ENCODE data around the gene NGDN. TPM values are rescaled to one million over a fixed set of nuclear protein-coding genes. Genes with fewer than 3 reads are reported as not detected.

NGDN gene
- total RNA-seq, 1 experiment from 2014 or later, result 42.0 TPM

GRCh38 chr14:23523229-23524016 is 53.9 kb downstream of the NGDN start:
- no peak for DNase-seq (ENCODE audit: low read depth, low spot score)
- H3K79me2 ChIP-seq (ENCODE audit: insufficient read depth, low read length), result no peaks in the 10 kb centered on the region
- TF ChIP-seq MAX (IDR thresholded peaks at IDR 0.05) (no peak), POLR2AphosphoS5 (IDR thresholded peaks at IDR 0.05; ENCODE audit: low read depth, low read length) (no peak), ZNF274 (IDR thresholded peaks at IDR 0.05; ENCODE audit: low read depth, low read length) (no peak), CBX3 (IDR thresholded peaks at IDR 0.05; ENCODE audit: low read depth) (no peak)
- TF ChIP-seq, protein P1, sequence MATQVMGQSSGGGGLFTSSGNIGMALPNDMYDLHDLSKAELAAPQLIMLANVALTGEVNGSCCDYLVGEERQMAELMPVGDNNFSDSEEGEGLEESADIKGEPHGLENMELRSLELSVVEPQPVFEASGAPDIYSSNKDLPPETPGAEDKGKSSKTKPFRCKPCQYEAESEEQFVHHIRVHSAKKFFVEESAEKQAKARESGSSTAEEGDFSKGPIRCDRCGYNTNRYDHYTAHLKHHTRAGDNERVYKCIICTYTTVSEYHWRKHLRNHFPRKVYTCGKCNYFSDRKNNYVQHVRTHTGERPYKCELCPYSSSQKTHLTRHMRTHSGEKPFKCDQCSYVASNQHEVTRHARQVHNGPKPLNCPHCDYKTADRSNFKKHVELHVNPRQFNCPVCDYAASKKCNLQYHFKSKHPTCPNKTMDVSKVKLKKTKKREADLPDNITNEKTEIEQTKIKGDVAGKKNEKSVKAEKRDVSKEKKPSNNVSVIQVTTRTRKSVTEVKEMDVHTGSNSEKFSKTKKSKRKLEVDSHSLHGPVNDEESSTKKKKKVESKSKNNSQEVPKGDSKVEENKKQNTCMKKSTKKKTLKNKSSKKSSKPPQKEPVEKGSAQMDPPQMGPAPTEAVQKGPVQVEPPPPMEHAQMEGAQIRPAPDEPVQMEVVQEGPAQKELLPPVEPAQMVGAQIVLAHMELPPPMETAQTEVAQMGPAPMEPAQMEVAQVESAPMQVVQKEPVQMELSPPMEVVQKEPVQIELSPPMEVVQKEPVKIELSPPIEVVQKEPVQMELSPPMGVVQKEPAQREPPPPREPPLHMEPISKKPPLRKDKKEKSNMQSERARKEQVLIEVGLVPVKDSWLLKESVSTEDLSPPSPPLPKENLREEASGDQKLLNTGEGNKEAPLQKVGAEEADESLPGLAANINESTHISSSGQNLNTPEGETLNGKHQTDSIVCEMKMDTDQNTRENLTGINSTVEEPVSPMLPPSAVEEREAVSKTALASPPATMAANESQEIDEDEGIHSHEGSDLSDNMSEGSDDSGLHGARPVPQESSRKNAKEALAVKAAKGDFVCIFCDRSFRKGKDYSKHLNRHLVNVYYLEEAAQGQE (IDR thresholded peaks at IDR 0.05; ENCODE audit: low read depth), result no peak
- no peaks in the 10 kb centered on the region for H3K4me1 ChIP-seq (ENCODE audit: control insufficient read depth in 1 of 2, insufficient read depth in 2 of 2, low read length in 2 of 2)
- no peaks in the 10 kb centered on the region for H3K9me2 ChIP-seq (ENCODE audit: insufficient read depth)
- ChIA-PET RAD21 (ENCODE audit: low non-redundant PET in 1 of 2, low total read pairs in 2 of 2, uncharacterized antibody in 2 of 2, unreplicated experiment in 2 of 2) (no interaction called here), CTCF (interaction anchor here (0.5 to 0.7 kb wide), 2 partner anchors 9 to 34 kb away, joined by 3 to 5 read pairs; no protein-coding TSS in a partner anchor), POLR2A (no interaction called here)
- no TSS peak for BruUV-seq (replicated peaks)
- no peaks in the 10 kb centered on the region for H4K20me1 ChIP-seq (ENCODE audit: insufficient read depth)
- no peak overlapping the region for H3K27ac ChIP-seq (ENCODE audit: low read depth, low read length)
- H3K4me2 ChIP-seq (ENCODE audit: low read length), result no peak overlapping the region
- ATAC-seq, result no peak
- no peak overlapping the region for H3K4me3 ChIP-seq (replicated peaks in 1 of 2; ENCODE audit: low read depth in 1 of 2, low read length in 2 of 2)
- H2AFZ ChIP-seq (ENCODE audit: low read depth, low read length, poor library complexity, severe bottlenecking), result no peak overlapping the region
- no peaks in the 10 kb centered on the region; a peak in 1 of 4 replicates for H3K36me3 ChIP-seq (ENCODE audit: control insufficient read depth in 1 of 2, insufficient read depth in 2 of 2, low read length in 2 of 2)
- intact Hi-C loops (cut with micrococcal nuclease), result no loop called here
- no peak overlapping the region for H3K9ac ChIP-seq (ENCODE audit: low read length)
- H3K27me3 ChIP-seq (ENCODE audit: insufficient read depth, low read length), result no peaks in the 10 kb centered on the region
- no peaks in the 10 kb centered on the region for H3K9me3 ChIP-seq (ENCODE audit: control insufficient read depth in 1 of 2, insufficient read depth in 1 of 2, low read depth in 1 of 2, low read length in 2 of 2)

Data from HCT116 (cell line).